Glomerular endothelial cell (primary cell): Measurements from ENCODE around the gene OR6C76. TPM values are rescaled to one million over a fixed set of nuclear protein-coding genes. Genes with fewer than 3 reads are reported as not detected.
"Not testable (repeated sequence)": the region's sequence is repeated elsewhere in the genome, so short reads cannot be mapped to it uniquely, and the experiment has no call there.

Source experiments
- DNase-seq: peaks from one replicate; pipeline ENCODE4 v3.0.0-alpha.2; 2011; ENCODE audit warnings: low read depth, low spot score; ENCODE audit errors: extremely low read depth
- total RNA-seq: library from RNA; depleted of rRNA; stranded (reverse); fragments of >200 nt; gene quantifications from 2 replicates; pipeline ENCODE4 v1.2.3, GENCODE V29; 2015

Gene OR6C76
- total RNA-seq: not detected in 2 replicates

GRCh38 chr12:55425954-55426353 lies at the start of gene OR6C76:
TSS of gene OR6C76 (plus strand) at chr12:55426254. CDS start at chr12:55426254, 0 bp downstream.
- no peak for DNase-seq

- no peak for DNase-seq
Observed at GRCh38 chr12:55385891-55386290, 40.2 kb upstream of the OR6C76 start.

- no peak for DNase-seq
Observed at GRCh38 chr12:55392032-55392795, 33.8 kb upstream of the OR6C76 start.

- DNase-seq: no peak
Observed at GRCh38 chr12:55396326-55396725, 29.7 kb upstream of the OR6C76 start.

GRCh38 chr12:55400229-55400628 lies 25.8 kb upstream of the OR6C76 start, which contains the start of gene OR6C65:
TSS of gene OR6C65 (plus strand) at chr12:55400529. CDS start at chr12:55400529, 0 bp downstream.
- DNase-seq: no peak

- DNase-seq: no peak
Observed at GRCh38 chr12:55407866-55408265, 18.2 kb upstream of the OR6C76 start.

GRCh38 chr12:55409133-55409532 lies 16.9 kb upstream of the OR6C76 start:
- not testable (repeated sequence) for DNase-seq

- not testable (repeated sequence) for DNase-seq
Observed at GRCh38 chr12:55412138-55412537, 13.9 kb upstream of the OR6C76 start.

GRCh38 chr12:55413498-55414388 lies 12.3 kb upstream of the OR6C76 start:
- DNase-seq: not testable (repeated sequence)

GRCh38 chr12:55414396-55414823 lies 11.6 kb upstream of the OR6C76 start:
- DNase-seq: not testable (repeated sequence)

- DNase-seq: not testable (repeated sequence)
Observed at GRCh38 chr12:55414889-55415288, 11.2 kb upstream of the OR6C76 start.

- DNase-seq: no peak
Observed at GRCh38 chr12:55416961-55417360, 9.1 kb upstream of the OR6C76 start.

- no peak for DNase-seq
Observed at GRCh38 chr12:55420307-55420962, 5.6 kb upstream of the OR6C76 start.

- DNase-seq: no peak
Observed at GRCh38 chr12:55428331-55429243, 2.5 kb downstream of the OR6C76 start.

GRCh38 chr12:55441233-55441632 lies 15.2 kb downstream of the OR6C76 start:
- DNase-seq: not testable (repeated sequence)

GRCh38 chr12:55443776-55444175 lies 17.7 kb downstream of the OR6C76 start, which contains the start of gene OR6C2:
TSS of gene OR6C2 (plus strand) at chr12:55444076. CDS start at chr12:55452214, 8,138 bp downstream.
- no peak for DNase-seq

- DNase-seq: no peak
Observed at GRCh38 chr12:55445357-55445756, 19.3 kb downstream of the OR6C76 start.

- no peak for DNase-seq
Observed at GRCh38 chr12:55446326-55446725, 20.3 kb downstream of the OR6C76 start.

GRCh38 chr12:55448825-55449224 lies 22.8 kb downstream of the OR6C76 start:
- DNase-seq: no peak

- not testable (repeated sequence) for DNase-seq
Observed at GRCh38 chr12:55464926-55465325, 38.9 kb downstream of the OR6C76 start.
